Measurements from ENCODE around the gene TBX20.

GRCh38 chr7:35267411-35267810 lies 13.5 kb upstream of the TBX20 start:
- no peak for TF ChIP-seq CTCF (IDR thresholded peaks at IDR 0.05)
- no peak for TF ChIP-seq ZFX (IDR thresholded peaks at IDR 0.05; ENCODE audit: borderline replicate concordance)

All from 22Rv1 (cell line).